IPS-11a (cell line): ENCODE results near the gene NEK10.

Source experiments
- H3K4me3 ChIP-seq: one replicate; pipeline ENCODE4 v1.5.1; 2013; ENCODE audit warnings: low read depth, low read length, control low read depth

NEK10 gene

GRCh38 chr3:27114129-27114528 is 255.1 kb downstream of the NEK10 start:
- H3K4me3 ChIP-seq: no peak overlapping the region

GRCh38 chr3:27110020-27110419 is 259.2 kb downstream of the NEK10 start:
- H3K4me3 ChIP-seq: no peak overlapping the region

- H3K4me3 ChIP-seq: no peak overlapping the region
Observed at GRCh38 chr3:27108322-27108721, 260.9 kb downstream of the NEK10 start.

- H3K4me3 ChIP-seq: no peak overlapping the region
Observed at GRCh38 chr3:27105904-27106303, 263.3 kb downstream of the NEK10 start.

DNA sequence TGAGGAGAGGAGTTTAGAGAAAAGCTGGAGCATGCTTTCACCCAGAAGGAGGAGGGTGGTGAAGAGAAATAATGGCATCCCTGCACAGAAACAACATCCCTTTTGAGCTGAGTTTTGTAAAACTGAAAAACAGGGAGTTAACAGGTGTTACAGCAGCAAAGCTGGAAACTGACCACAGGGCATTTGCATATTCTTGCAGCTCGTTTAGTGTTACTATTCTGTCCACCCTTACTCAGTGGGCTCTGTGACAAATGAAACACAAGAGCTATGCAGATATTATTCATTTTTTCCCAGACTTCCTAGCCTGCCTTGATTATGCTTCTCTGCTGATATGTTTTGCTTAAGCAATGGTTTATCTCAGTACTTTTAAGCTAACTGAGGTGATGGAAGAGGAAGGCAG is 272.0 kb downstream of the NEK10 start:
- H3K4me3 ChIP-seq: no peak overlapping the region

DNA sequence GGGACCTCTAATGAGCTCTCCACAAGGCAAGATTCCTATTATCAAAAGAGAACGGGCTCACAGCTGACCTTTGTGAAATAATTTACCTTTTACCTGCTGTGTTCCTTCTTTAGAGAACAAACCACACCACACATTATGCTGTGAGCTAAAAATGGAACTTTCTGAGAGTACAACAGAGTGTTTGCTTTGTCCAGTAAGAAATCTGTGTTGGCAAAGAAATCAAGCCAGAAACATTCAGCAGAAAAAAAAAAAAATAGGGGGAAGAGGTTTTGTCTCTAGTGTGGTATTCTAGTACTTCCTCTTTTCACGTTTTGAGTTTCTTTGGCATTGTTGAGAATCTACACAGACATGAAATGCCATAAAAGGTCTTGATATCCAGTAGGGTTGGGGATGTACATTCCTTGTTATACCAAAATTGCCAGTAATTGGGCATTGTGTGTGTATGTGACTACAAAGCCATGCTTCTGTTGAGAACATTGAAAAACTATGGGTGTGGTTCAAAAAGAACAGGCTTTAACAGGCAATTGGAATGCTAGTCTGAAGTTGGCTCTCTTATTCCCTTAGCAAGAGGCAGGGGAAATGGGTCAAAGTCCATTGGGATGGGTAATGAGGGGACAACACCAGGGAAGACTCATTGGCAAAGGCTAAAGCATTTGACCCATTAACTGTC is 273.5 kb downstream of the NEK10 start:
- no peak overlapping the region for H3K4me3 ChIP-seq

DNA sequence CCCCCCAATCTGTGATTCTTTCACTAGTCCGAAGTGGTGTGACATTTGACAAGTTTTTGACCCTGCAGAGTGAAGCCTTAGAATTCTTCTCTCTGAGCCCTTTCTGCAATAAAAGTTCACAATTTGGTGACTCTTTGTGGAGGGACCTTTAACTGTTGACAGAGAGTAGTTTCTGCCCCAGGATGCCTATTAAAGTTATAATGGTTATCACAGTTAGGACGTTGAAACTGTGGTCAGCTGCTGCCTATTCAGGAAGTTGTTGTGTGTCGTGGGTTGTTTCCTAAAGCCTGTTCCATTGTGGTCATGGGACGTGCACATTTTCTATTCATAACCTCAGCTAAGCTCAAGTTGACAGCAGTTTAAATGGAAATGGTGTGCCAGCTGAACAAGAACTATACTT is 274.5 kb downstream of the NEK10 start:
- no peak overlapping the region for H3K4me3 ChIP-seq

GRCh38 chr3:27093771-27094170 is 275.4 kb downstream of the NEK10 start:
- H3K4me3 ChIP-seq: no peak overlapping the region

DNA sequence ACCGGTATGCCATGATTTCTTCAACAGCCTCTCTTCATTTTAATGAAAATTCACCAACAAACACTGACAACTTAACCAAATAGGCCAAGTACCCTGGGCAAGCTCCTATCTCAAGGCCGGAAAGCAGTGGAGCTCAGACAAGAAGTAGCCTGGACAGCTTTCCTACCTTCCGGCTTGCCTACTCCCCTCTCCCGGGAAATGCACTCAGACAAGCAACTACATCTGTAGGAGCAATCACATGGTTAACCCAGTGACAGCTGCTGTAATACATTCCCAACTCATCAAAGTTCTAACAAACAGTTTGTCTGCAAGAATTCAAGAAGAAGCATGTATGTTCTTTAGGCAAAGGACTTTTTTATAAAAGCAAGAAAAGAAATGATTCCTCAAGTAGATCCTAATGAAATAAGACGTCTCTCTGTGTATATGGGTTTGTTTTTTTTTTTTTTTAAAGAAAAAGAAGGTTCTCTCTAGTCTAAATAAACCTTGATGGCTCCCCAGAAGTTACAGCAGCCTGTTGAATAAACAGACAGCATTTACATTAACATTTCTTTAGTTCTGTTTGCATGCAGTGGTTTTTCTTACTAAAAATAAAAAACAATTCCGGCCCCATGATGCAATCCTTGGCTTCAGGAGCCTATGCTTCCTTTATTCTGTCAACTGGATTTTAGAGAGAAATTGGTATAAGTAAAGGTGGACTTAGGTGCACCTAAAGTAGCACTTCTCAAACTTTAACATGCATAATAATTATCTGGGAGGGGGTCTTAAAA is 278.7 kb downstream of the NEK10 start:
- no peak overlapping the region for H3K4me3 ChIP-seq

GRCh38 chr3:27089645-27090044 is 279.5 kb downstream of the NEK10 start:
- no peak overlapping the region for H3K4me3 ChIP-seq

- H3K4me3 ChIP-seq: no peak overlapping the region
Observed at GRCh38 chr3:27089068-27089467, 280.1 kb downstream of the NEK10 start.

GRCh38 chr3:27085829-27086730 is 283.1 kb downstream of the NEK10 start:
- no peak overlapping the region for H3K4me3 ChIP-seq

GRCh38 chr3:27081992-27082607 is 287.1 kb downstream of the NEK10 start:
- H3K4me3 ChIP-seq: no peak overlapping the region

- H3K4me3 ChIP-seq: no peak overlapping the region
Observed at GRCh38 chr3:27081566-27081965, 287.6 kb downstream of the NEK10 start.

DNA sequence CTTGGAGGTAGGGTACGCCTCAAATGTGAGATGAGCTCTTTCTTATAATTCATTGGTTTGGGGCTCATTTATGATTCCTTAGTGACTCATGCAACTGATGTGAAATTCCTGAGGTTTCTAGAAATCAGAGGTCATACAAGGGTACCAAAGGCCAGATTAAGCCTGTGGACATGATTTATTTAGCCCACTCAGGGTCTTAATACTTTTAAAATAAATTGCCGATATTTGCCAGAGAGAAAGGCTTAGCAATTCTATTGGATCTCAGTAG is 289.0 kb downstream of the NEK10 start:
- no peak overlapping the region for H3K4me3 ChIP-seq

DNA sequence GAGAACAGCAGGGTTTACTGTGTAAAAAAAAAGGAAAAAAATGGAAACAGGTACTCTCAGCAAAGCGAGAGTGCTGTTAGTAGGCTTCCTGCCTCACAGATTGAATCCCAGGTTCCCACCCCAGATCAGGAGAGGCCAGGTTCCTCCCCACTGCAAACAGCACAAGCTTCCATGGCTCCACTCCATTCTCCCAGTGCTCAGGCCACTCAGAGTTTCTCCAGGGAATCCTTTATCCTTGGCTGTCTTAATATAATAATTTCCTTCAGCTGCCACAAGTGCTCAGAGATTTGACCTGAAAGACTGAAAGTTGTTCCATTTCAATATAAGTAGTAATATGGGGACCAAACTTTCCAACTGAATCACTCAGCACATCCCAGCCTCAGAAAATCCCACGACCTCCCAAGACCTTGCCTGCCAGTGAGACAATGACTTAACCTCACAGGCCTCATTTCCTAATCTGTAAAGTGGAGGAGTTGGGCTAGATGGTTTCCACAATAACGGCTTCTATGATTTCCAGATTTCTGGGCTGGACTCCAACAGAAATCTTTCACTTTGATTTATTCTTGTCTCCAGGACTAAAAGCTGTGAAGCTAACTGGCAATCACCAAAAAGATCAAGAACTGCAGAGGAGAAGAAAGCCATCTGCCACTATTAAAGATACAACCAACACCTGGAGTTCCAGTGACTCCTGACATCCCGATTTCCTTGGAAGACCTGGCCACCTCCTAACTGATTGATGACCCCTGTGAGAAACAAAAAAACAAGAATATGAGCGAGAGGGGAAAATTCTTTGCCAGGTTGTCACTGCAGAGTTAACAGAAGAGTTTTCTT is 289.5 kb downstream of the NEK10 start:
- H3K4me3 ChIP-seq: no peak overlapping the region

DNA sequence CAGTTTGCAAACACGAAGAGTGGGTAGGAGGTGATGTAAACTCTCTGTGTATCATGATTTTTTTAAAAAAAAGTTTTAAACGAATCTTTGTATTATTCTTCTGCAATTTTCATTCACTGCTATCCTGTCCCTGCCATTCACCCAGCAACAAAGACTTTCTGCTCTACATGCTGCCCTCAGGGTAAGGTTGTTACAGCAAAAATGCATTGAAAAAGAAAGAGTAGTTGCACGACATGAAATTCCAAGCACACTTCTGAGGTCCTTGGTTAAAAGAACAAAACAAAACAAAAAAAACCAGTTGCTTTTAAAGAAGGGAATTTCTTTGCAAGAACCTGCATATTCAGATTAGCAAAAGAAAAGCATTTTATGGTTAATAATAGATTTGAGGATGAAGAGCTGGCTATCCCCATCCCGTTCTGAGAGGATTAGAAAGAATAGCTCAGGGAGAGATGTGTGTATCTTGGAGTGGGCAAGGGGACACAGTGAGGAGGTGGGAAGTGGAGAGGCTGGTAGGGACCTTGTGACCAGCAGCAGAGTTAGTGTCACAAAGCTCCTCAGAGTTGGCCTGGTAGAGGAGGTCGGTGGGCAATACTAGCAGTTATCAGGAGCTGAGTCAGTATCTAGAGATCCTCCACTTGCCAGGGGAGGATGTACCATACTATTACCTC is 290.8 kb downstream of the NEK10 start:
- no peak overlapping the region for H3K4me3 ChIP-seq

DNA sequence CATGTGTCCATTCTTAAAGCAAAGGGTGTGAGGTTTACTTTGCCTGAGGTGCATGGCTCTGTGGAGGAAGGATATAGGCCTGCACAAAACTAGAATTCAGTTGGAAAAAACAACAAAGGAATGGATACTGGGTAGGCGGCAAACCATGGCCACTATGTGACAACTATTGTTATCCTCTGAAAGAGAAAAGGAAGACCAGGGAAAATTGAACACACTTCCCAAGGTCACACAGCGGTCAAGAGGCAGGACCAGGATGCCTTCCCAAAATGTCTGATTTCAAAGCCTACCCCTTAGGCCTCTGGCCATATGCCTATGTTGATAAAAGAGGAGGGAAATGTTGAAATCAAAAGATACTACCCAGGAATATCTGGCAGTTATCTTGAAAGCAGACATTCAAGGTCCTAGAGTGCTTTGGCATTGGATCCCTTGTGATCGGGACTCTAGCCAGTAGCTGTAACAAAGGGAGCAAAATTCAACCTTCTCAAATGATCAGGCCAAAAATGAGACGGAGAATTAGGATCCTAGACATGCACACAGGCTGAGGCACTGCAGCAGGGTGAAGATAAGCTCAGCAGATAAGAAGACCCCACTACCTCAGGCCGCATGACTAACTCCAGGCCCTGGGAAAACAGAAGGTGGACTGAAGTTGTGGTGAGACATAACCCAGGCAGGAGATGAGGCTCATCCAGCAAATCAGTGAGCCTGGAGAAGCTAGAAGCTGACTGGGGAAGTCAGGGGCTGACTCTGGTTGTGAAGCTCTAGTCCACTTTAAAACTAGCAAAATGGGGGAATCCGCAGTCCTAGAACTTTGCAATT is 292.2 kb downstream of the NEK10 start:
- H3K4me3 ChIP-seq: no peak overlapping the region

DNA sequence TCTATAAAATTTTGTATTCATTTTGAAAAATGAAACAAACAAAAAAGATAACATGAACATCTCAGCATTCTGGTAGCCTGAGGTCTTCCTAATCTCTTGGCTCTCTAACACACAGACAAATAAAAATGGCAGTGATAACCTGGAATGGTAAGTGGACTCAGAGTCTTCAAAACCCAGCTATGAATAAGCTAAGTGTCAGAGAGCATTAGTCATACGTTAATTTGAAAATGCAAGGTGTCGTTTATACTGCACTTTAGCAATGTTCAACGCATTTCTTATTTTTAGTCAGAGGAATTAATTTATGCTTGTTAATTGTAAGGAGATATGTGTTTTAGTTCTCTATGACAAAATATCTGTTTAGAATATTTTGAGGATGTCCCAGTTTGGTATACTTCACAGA is 294.3 kb downstream of the NEK10 start:
- no peak overlapping the region for H3K4me3 ChIP-seq
